Lower lobe of right lung (tissue), 2 donors: ENCODE data around the gene GFPT2. TPM values are rescaled to one million over a fixed set of nuclear protein-coding genes. Genes with fewer than 3 reads are reported as not detected.

ENCODE experiments used
- ATAC-seq, 2 donors: fragments of 200-7000 bp; cut with Tn5 transposase; one replicate each; pipeline ENCODE4 v1.9.1; 2020 to 2022; ENCODE audit warnings: mild to moderate bottlenecking in 2 of 2, moderate library complexity in 2 of 2
- DNase-seq: peaks from one replicate; pipeline ENCODE4 v3.0.0-alpha.2; 2020
- H3K27ac ChIP-seq: fragments of 200-600 bp; one replicate; pipeline ENCODE4 v1.8.0; 2022
- H3K27me3 ChIP-seq: fragments of 200-600 bp; one replicate; pipeline ENCODE4 v1.8.0; 2022; ENCODE audit warnings: low read depth
- H3K36me3 ChIP-seq: fragments of 200-600 bp; one replicate; pipeline ENCODE4 v1.8.0; 2022; ENCODE audit warnings: mild to moderate bottlenecking
- H3K4me1 ChIP-seq: fragments of 200-600 bp; one replicate; pipeline ENCODE4 v1.8.0; 2022
- H3K4me3 ChIP-seq: fragments of 200-600 bp; one replicate; pipeline ENCODE4 v1.8.0; 2022; ENCODE audit warnings: mild to moderate bottlenecking
- H3K9me3 ChIP-seq: fragments of 200-600 bp; one replicate; pipeline ENCODE4 v1.8.0; 2022
- CTCF ChIP-seq: fragments of 200-600 bp; IDR thresholded peaks from one replicate; pipeline ENCODE4 v1.8.0; 2022; ENCODE audit warnings: antibody characterized with exemption, mild to moderate bottlenecking
- intact Hi-C: fragments of 100-400 bp; cut with DNase I; formaldehyde crosslinking; loops from one replicate; pipeline ENCODE4 v1.11.0; 2022
- long read RNA-seq: library from polyadenylated mRNA; unstranded; transcript quantifications from one replicate; pipeline ENCODE4 v2.0.0, GENCODE V29; 2021
- total RNA-seq: library from RNA; stranded (reverse); fragmentation: NEBNext Ultra II Directional; extraction: Animal tissue kit (Norgen Biotek cat#: 25700); gene quantifications from one replicate; pipeline ENCODE4 v1.2.1, GENCODE V29; 2021
- donor health status: DM: no; HTN: yes; CAD: no; lungs with severe emphysema.

GFPT2 gene
- total RNA-seq = 13.4 TPM
- long read RNA-seq, transcript GFPT2-201 (19 exons, 3,093 nt) = major isoform, 21 of 25 reads
- long read RNA-seq, partial matches to known transcripts = 2 of 25 reads
- long read RNA-seq, other reads (novel, unspliced or antisense) = 2 of 25 reads

- no peaks in the 10 kb centered on the region for H3K9me3 ChIP-seq
- ATAC-seq (peak; percentile 94 to 95), DNase-seq (peak; percentile 77)
- no peak for TF ChIP-seq CTCF
- peaks cover 45% of the 10 kb centered on the region for H3K27me3 ChIP-seq
- H3K4me3 ChIP-seq = peak within 1 kb of the TSS; percentile 84
- H3K36me3 ChIP-seq = no peaks in the 10 kb centered on the region
- peak within 1 kb of the TSS; percentile 65 for H3K27ac ChIP-seq
- peaks cover 25% of the 10 kb centered on the region for H3K4me1 ChIP-seq
- intact Hi-C loops = no loop called here
Measured at GRCh38 chr5:180353048-180353979, at the start of gene GFPT2. TSS of gene GFPT2 (minus strand) at chr5:180353336. CDS start at chr5:180353217, 119 bp downstream.

- ATAC-seq (no peak), DNase-seq (no peak)
- H3K9me3 ChIP-seq = no peaks in the 10 kb centered on the region
- no peaks in the 10 kb centered on the region for H3K4me1 ChIP-seq
- H3K4me3 ChIP-seq = no peak overlapping the region
- H3K27me3 ChIP-seq = no peaks in the 10 kb centered on the region
- H3K27ac ChIP-seq = no peak overlapping the region
- H3K36me3 ChIP-seq = no peaks in the 10 kb centered on the region
- intact Hi-C loops = no loop called here
- no peak for TF ChIP-seq CTCF
Measured at GRCh38 chr5:180402716-180403115, 49.6 kb upstream of the GFPT2 start.

- no peak for TF ChIP-seq CTCF
- no peaks in the 10 kb centered on the region for H3K9me3 ChIP-seq
- no peaks in the 10 kb centered on the region for H3K27me3 ChIP-seq
- no peaks in the 10 kb centered on the region for H3K36me3 ChIP-seq
- ATAC-seq (no peak), DNase-seq (no peak)
- no peaks in the 10 kb centered on the region for H3K4me1 ChIP-seq
- no peak overlapping the region for H3K27ac ChIP-seq
- H3K4me3 ChIP-seq = no peak overlapping the region
- intact Hi-C loops = no loop called here
Measured at GRCh38 chr5:180401229-180401907, 48.2 kb upstream of the GFPT2 start.

GRCh38 chr5:180400416-180400815 lies 47.3 kb upstream of the GFPT2 start:
- Histone ChIP-seq H3K27me3 (no peaks in the 10 kb centered on the region), H3K9me3 (no peaks in the 10 kb centered on the region), H3K27ac (no peak overlapping the region), H3K4me3 (no peak overlapping the region), H3K36me3 (no peaks in the 10 kb centered on the region), H3K4me1 (no peaks in the 10 kb centered on the region)
- ATAC-seq (no peak), DNase-seq (no peak)
- TF ChIP-seq CTCF = no peak
- intact Hi-C loops = no loop called here

- ATAC-seq = no peak
- Histone ChIP-seq H3K4me1 (no peaks in the 10 kb centered on the region), H3K27me3 (no peaks in the 10 kb centered on the region), H3K27ac (no peak overlapping the region), H3K9me3 (no peaks in the 10 kb centered on the region), H3K36me3 (no peaks in the 10 kb centered on the region), H3K4me3 (no peak overlapping the region)
- DNase-seq = no peak
- intact Hi-C loops = no loop called here
- no peak for TF ChIP-seq CTCF
Measured at GRCh38 chr5:180399401-180400215, 46.5 kb upstream of the GFPT2 start.
